ENCODE measurements around the gene ABCE1. TPM values are rescaled to one million over a fixed set of nuclear protein-coding genes. Genes with fewer than 3 reads are reported as not detected.

ABCE1 gene
- total RNA-seq, 1 experiment from 2014 or later = 114 TPM

GRCh38 chr4:145161549-145161948 lies 63.4 kb downstream of the ABCE1 start (continued):
- TF ChIP-seq E2F4 (CRISPR knock-in tag; IDR thresholded peaks at IDR 0.05; ENCODE audit: borderline replicate concordance, low read depth) = no peak
- no peak for TF ChIP-seq FOXP1 (CRISPR knock-in tag; IDR thresholded peaks at IDR 0.05; ENCODE audit: borderline replicate concordance)

GRCh38 chr4:145167887-145168286 lies 69.8 kb downstream of the ABCE1 start:
- H3K4me3 Mint-ChIP-seq = no peak overlapping the region
- H3K9me3 Mint-ChIP-seq = no peaks in the 10 kb centered on the region
- ChIA-PET POLR2A (no interaction called here), CTCF (no interaction called here)
- DNase-seq (ENCODE audit: low spot score) (no peak), ATAC-seq (no peak)
- no peaks in the 10 kb centered on the region for H3K27me3 Mint-ChIP-seq (ENCODE audit: low read depth)
- no peaks in the 10 kb centered on the region for H3K4me1 Mint-ChIP-seq
- peaks cover 28% of the 10 kb centered on the region for H3K36me3 Mint-ChIP-seq
- H3K27ac Mint-ChIP-seq = no peak overlapping the region
- TF ChIP-seq ATF1 (CRISPR knock-in tag; IDR thresholded peaks at IDR 0.05) = no peak
- no peak for TF ChIP-seq ETV6 (CRISPR knock-in tag; IDR thresholded peaks at IDR 0.05)
- no peak for TF ChIP-seq EMX1 (CRISPR knock-in tag; IDR thresholded peaks at IDR 0.05)
- TF ChIP-seq ZBTB21 (CRISPR knock-in tag; IDR thresholded peaks at IDR 0.05; ENCODE audit: borderline replicate concordance) = no peak
- no peak for TF ChIP-seq ZMAT4 (CRISPR knock-in tag; IDR thresholded peaks at IDR 0.05)
- no peak for TF ChIP-seq SMAD3 (CRISPR knock-in tag; IDR thresholded peaks at IDR 0.05; ENCODE audit: borderline replicate concordance)
- no peak for TF ChIP-seq ZNF281 (CRISPR knock-in tag; IDR thresholded peaks at IDR 0.05)
- no peak for TF ChIP-seq ARID4B (CRISPR knock-in tag; IDR thresholded peaks at IDR 0.05; ENCODE audit: borderline replicate concordance)
- no peak for TF ChIP-seq HMGXB4 (CRISPR knock-in tag; IDR thresholded peaks at IDR 0.05)
- no peak for TF ChIP-seq FOXJ3 (CRISPR knock-in tag; IDR thresholded peaks at IDR 0.05; ENCODE audit: borderline replicate concordance)
- no peak for TF ChIP-seq GRHL2 (CRISPR knock-in tag; IDR thresholded peaks at IDR 0.05; ENCODE audit: insufficient replicate concordance, severe bottlenecking)
- no peak for TF ChIP-seq ZNF532 (CRISPR knock-in tag; IDR thresholded peaks at IDR 0.05; ENCODE audit: borderline replicate concordance)
- no peak for TF ChIP-seq MXD4 (CRISPR knock-in tag; IDR thresholded peaks at IDR 0.05; ENCODE audit: borderline replicate concordance)
- no peak for TF ChIP-seq ZNF219 (CRISPR knock-in tag; IDR thresholded peaks at IDR 0.05; ENCODE audit: borderline replicate concordance)
- TF ChIP-seq KAT7 (CRISPR knock-in tag; IDR thresholded peaks at IDR 0.05; ENCODE audit: borderline replicate concordance) = no peak
- TF ChIP-seq ATF2 (CRISPR knock-in tag; IDR thresholded peaks at IDR 0.05; ENCODE audit: borderline replicate concordance, low read depth) = no peak
- TF ChIP-seq ZNF423 (CRISPR knock-in tag; IDR thresholded peaks at IDR 0.05) = no peak

Data from WTC11 (cell line).